Bronchial epithelial cell (primary cell): Measurements from ENCODE around the gene RIMBP2. TPM values are rescaled to one million over a fixed set of nuclear protein-coding genes. Genes with fewer than 3 reads are reported as not detected.

Experiments used
- DNase-seq: peaks from one replicate; pipeline ENCODE4 v3.0.0-alpha.2; 2010; ENCODE audit warnings: low read depth
- FAIRE-seq: peaks from 2 replicates; lab custom pipeline; 2011; peaks lifted over from hg19 to GRCh38; lab: Jason Lieb, UNC
- H3K27me3 ChIP-seq: 2 replicates; pipeline ENCODE4 v1.5.1; 2011; ENCODE audit warnings: low read length; ENCODE audit not compliant: control insufficient read depth, insufficient read depth
- H3K36me3 ChIP-seq: 2 replicates; pipeline ENCODE4 v1.5.1; 2011; ENCODE audit warnings: low read length; ENCODE audit not compliant: control insufficient read depth, insufficient read depth
- H3K4me3 ChIP-seq: 2 replicates; pipeline ENCODE4 v1.5.1; 2011; ENCODE audit warnings: mild to moderate bottlenecking, low read depth, low read length, control low read depth
- CTCF ChIP-seq: IDR thresholded peaks from 2 replicates; pipeline ENCODE4 v1.5.1; 2011; ENCODE audit warnings: mild to moderate bottlenecking, moderate library complexity, low read length, control low read depth, inconsistent platforms; ENCODE audit not compliant: insufficient read depth, severe bottlenecking
- total RNA-seq: library from RNA; depleted of rRNA; stranded (reverse); fragments of >200 nt; gene quantifications from 2 replicates; pipeline ENCODE4 v1.2.1, GENCODE V29; 2014

Gene RIMBP2
- total RNA-seq, 1 donor from 2014 or later, result not detected

DNA sequence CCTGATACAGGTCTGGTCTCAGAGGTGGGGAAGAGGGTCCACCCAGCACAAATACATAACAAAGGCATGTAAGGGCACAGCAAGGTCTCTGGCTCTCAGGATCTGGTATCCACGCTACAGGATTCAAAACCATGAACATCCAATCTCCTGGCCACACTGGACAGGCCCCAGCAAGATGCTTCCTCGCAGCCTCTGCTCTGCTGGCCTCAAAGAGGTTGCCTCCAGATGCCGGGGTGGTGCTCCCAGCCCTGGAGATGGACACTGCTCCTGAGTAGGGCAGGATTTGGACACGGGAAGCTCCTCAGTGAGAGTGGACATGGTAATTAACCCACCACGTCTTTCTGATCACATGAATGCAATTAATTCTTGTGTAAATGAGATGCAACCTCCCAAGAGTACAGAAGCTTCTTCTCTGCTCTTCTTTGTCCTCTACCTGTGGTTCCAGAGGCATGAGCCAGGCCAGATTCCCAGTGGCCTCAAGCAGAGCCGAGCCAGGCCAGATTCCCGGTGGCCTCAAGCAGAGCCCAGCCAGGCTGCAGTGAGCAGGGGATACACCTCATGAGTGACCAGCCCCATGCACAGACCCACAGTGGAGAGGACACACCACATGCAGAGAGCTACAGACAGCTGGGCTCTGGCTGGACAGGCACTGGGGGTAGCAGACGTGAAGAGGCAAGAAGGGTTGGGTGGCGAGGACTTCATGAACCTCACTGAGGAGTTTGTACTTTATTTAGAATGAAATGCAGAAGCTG is 192.1 kb downstream of the RIMBP2 start:
- DNase-seq, result no peak
- no peak for FAIRE-seq
- H3K4me3 ChIP-seq, result no peak overlapping the region
- TF ChIP-seq CTCF, result no peak
- H3K36me3 ChIP-seq, result no peaks in the 10 kb centered on the region
- H3K27me3 ChIP-seq, result no peaks in the 10 kb centered on the region

DNA sequence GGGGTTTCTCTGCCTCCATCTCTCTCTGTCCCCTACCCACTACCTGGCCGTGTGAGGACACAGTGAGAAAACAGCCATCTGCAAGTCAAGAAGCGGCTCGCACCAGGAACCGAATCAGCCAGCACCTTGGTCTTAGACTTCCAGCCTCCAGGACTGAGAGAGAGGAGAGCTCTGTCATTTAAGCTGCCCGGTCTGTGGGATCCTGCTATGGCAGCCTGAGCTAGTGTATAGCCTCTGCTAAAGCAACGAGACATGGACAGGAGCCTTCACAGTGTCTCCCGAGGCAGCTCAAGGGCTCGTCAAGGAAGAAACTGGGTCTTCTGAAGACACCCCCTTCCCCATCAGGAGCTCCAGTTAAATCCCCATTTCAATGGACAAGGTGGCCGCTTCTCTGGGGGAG is 192.9 kb downstream of the RIMBP2 start:
- FAIRE-seq, result no peak
- DNase-seq, result no peak
- Histone ChIP-seq H3K36me3 (no peaks in the 10 kb centered on the region), H3K4me3 (no peak overlapping the region), H3K27me3 (no peaks in the 10 kb centered on the region)
- no peak for TF ChIP-seq CTCF

DNA sequence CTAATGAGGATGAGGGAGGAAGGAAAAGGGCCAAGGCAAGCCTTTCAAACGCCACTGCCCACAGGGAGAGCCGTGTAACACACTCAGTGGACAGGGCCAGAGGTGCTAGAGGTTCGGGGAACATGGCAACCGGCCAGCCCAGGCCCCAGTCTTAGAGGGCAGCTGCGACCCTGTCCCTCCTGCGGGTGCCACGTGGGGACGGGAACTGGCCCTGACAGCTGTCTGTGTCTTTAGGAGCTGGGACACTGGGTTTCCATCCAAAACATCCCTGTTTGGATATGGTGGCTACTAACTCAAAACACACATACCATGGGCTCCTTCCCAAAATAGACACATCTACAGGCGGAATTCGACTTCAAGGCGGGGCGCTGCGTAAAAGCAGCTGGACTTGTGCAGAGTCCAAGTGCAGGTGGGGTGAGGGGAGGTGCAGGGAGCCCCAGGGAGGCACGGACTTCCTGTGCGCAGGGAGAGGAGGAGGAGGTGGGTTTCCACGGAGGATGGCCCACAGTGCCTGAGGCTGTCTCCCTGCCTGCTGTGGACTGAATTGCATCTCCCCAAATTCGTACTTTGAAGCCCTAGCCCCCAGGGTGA is 193.8 kb downstream of the RIMBP2 start:
- Histone ChIP-seq H3K36me3 (no peaks in the 10 kb centered on the region), H3K27me3 (no peaks in the 10 kb centered on the region), H3K4me3 (no peak overlapping the region)
- DNase-seq, result no peak
- no peak for FAIRE-seq
- no peak for TF ChIP-seq CTCF

DNA sequence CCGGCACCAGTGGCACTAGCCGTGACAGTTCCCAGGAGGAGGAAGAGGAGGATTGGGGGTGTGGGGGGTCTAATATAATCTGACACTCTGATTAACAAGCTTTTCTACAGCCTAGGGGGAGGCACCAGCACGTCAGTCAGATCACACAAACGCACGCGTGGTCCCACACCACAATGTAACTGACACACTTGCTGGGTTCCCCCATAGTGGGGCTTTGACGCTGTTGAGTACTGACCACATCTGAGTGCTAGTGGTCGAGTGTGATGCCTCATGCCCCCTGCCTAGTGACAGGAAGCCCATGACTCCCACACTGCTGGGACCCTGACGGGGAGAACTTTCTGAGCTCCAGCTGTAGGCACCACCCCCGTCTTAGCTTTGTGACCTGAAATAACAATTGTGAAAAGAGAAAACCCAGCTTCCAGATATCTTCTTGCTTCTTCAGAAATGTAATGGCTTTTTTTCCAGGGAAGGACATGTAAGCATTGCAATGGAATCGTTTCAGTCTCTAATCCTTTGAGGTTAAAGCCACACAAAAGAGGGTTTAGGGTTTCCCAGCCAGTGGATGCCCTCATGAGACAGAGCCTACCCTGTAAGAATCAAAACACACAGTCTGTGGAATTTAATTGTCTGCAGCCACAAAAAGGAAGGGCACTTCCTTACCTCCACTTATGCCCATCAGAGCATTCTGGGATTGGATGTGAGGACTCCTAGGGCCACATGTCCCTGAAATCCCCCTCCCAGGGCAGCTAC is 194.5 kb downstream of the RIMBP2 start:
- Histone ChIP-seq H3K36me3 (no peaks in the 10 kb centered on the region), H3K4me3 (no peak overlapping the region), H3K27me3 (no peaks in the 10 kb centered on the region)
- FAIRE-seq, result no peak
- DNase-seq, result no peak
- no peak for TF ChIP-seq CTCF

DNA sequence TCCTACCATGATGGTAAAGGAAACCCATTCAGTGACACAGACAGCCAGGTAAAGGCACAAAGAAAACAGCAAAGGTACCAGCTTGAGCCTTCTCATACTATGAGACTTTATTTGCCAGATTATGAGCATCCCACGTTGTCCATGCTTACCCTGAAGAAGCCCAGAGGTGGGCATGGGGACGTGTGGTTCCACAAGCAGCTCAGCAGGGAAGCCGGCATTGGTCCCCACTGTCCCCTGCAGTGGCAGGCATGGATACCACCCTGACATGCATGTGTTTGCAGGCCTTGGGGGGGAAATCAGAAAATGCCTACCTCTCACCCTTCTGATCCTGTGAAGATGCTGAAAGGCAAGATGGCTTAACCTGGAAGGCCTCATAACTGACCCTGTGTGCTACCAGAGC is 195.3 kb downstream of the RIMBP2 start:
- TF ChIP-seq CTCF, result no peak
- FAIRE-seq (no peak), DNase-seq (no peak)
- no peak overlapping the region for H3K4me3 ChIP-seq
- H3K27me3 ChIP-seq, result no peaks in the 10 kb centered on the region
- no peaks in the 10 kb centered on the region for H3K36me3 ChIP-seq
